Stimulated activated CD4-positive, alpha-beta T cell treated with anti-CD3 and anti-CD28 coated beads, Interleukin-1b, Interleukin-23, amount 100 ng/mL, for 48 hours (primary cell): ENCODE measurements around the gene ATP8A2.
"Not testable (repeated sequence)": the region's sequence is repeated elsewhere in the genome, so short reads cannot be mapped to it uniquely, and the experiment has no call there.

Source experiments
- DNase-seq: peaks from one replicate; pipeline ENCODE4 v3.0.0-alpha.2; 2020

The ATP8A2 gene

DNA sequence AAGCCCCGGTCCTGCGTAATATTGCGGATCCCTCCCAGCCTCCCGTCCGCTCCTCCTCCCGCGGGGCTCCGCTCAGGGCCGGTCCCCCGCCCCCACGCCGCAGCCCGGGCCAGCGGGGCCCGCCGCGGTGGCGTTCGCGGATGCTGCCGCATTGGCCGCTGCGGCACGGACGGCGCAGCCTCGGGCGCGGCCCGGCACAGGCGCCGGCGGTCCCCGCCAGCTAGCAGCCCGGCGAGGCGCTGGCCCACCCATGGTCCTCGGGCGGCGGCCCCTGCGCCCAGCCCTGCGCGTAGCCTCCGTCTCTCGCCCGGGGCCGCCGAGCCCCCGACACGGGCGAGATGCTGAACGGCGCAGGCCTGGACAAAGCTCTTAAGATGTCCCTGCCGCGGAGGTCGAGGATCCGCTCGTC is at the start of gene ATP8A2:
Gene ATP8A2, plus strand, starts transcription at position 100 of the 409 bp plus-strand sequence. Its CDS starts 239 bp downstream, at position 339.
- DNase-seq: no peak

- DNase-seq: no peak
Observed at GRCh38 chr13:25324100-25324499, 47.7 kb upstream of the ATP8A2 start.

DNA sequence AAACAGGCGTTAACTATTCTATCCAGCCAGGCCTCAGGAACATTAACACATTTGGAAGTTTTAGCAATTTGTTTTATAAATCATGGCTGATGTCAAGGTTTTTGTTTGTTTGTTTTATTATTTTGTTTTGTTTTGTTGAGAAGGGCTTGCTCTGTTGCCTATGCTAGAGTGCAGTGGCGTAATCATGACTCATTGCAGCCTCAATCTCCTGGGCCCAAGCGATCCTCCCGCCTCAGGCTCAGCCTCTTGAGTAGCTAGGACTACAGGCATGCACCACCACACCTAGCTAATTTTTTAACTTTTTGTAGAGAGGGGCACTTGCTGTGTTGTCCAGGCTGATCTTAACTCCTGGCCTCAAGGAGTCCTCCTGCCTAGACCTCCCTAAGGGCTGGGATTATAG is 42.1 kb upstream of the ATP8A2 start:
- no peak for DNase-seq

- DNase-seq: no peak
Observed at GRCh38 chr13:25330541-25330940, 41.2 kb upstream of the ATP8A2 start.

GRCh38 chr13:25335856-25336255 is 35.9 kb upstream of the ATP8A2 start:
- no peak for DNase-seq

- no peak for DNase-seq
Observed at GRCh38 chr13:25345576-25345975, 26.2 kb upstream of the ATP8A2 start.

- DNase-seq: no peak
Observed at GRCh38 chr13:25347151-25347550, 24.6 kb upstream of the ATP8A2 start.

- no peak for DNase-seq
Observed at GRCh38 chr13:25351404-25351803, 20.4 kb upstream of the ATP8A2 start.

GRCh38 chr13:25352230-25352629 is 19.5 kb upstream of the ATP8A2 start:
- no peak for DNase-seq

- no peak for DNase-seq
Observed at GRCh38 chr13:25352806-25353205, 19.0 kb upstream of the ATP8A2 start.

DNA sequence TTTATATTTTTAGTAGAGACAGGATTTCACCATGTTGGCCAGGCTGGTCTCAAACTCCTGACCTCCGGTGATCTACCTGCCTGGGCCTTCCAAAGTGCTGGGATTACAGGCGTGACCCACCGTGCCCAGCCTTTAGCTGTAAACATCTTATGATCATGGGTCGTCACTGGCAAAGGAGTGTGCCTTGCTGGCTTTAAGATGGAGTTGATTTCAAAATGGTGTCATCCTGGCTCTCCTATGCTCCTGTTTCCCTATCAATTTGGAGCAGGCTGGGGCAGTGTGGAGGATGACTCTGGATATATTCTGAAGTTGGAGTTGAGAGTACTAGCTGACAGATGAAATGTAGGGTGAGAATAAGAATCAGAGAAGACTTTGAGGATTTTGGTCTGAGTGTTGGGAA is 18.4 kb upstream of the ATP8A2 start:
- no peak for DNase-seq

GRCh38 chr13:25354377-25354776 is 17.4 kb upstream of the ATP8A2 start:
- no peak for DNase-seq

DNA sequence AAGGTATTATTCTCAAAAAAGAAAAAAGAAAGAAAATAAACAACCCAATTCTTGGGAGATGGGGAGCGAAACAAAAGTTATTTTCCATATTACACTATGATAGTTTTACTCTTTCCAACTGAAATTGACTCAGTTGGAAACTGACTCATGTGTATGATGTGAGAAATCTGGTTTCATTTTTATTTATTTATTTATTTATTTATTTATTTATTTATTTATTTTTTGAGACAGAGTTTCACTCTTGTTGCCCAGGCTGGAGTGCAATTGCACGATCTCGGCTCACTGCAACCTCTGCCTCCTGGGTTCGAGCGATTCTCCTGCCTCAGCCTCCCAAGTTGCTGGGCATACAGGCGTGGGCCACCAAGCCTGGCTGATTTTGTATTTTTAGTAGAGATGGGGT is 11.3 kb upstream of the ATP8A2 start:
- not testable (repeated sequence) for DNase-seq

- no peak for DNase-seq
Observed at GRCh38 chr13:25365720-25366235, 6.0 kb upstream of the ATP8A2 start.

GRCh38 chr13:25371158-25371874 is 458 bp upstream of the ATP8A2 start:
- DNase-seq: no peak

GRCh38 chr13:25372284-25373081 is 709 bp downstream of the ATP8A2 start:
- DNase-seq: no peak

- peak; percentile 10 for DNase-seq
Observed at GRCh38 chr13:25375727-25376358, 4.1 kb downstream of the ATP8A2 start.

DNA sequence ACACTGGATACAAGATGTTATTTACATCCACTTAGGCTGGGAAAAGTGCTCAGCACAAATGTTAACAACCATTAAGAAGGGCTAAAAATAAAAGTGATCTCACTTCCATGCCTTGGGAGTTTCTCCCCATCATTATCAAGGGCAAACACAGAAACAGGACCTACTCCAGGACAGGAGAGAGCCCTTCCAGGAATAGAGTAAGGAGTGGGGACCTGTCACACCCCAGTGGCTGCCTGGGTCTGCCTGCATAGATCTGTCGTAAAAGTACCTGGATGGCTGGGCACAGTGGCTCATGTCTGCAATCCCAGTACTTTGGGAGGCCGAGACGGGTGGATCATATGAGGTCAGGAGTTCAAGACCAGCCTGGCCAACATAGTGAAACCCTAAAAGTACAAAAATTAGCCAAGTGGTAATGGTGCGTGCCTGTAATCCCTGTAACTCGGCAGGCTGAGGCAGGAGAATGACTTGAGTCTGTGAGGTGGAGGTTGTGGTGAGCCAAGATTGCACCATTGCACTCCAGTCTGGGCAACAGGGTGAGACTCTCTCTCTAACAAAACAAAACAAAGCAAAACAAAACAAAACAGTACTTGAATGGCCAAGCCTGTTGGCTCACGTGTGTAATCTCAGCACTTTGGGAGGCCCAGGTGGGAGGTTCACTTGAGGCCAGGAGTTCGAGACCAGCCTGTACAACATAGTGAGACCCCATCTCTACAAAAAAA is 5.6 kb downstream of the ATP8A2 start:
- no peak for DNase-seq

- DNase-seq: no peak
Observed at GRCh38 chr13:25378528-25378927, 6.8 kb downstream of the ATP8A2 start.

DNA sequence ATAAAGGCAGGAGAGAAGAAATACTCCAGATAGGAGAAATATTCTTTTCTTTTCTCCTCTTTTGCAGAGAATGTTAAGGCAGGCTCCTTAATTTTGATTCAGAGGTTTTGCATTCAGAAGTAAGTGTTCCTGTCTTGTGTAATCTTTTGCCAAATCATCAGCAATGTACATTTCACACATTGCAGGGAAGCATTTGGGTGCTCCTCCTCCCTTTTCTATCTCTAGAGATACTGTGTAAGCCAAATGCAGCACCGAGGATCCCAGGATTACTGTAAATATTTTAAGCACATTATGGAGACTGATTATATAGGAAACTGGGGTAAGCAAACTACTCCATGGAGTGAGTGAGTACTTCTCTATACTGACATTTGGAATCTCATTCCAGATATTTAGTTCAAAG is 7.2 kb downstream of the ATP8A2 start:
- no peak for DNase-seq

GRCh38 chr13:25380082-25380481 is 8.3 kb downstream of the ATP8A2 start:
- DNase-seq: no peak

DNA sequence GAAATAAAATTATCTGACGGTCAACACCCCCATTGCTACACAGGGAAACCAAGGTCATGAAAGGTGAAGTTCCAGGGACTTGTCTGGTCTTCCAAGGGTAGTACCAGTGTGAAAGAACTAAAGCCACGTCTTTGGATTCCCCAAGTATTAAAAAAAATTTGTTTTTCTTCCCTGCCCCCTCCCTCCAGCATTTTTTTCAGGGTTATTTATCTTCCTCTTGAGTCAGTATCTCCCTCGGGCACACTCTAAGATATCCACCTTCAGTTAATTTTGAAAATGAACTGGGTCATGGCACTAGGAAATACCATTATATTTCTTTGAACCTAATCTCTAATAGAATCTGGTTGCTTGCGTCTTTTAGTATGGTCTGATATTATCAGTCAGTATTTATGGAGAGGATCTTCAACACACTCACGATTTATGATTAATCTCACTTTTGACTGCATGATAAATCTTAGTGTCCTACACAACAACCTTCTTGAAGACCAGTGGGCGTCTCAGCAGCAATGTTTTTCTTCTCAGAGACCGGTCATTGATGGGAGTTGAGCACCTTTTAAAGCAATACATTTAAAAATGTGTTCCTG is 9.1 kb downstream of the ATP8A2 start:
- DNase-seq: no peak
